Left lung (tissue), 10 donors: Measurements from ENCODE around the gene SPDYC. TPM values are rescaled to one million over a fixed set of nuclear protein-coding genes. Genes with fewer than 3 reads are reported as not detected.
A peak's percentile ranks its signal among the peaks of the same experiment; 100 is the strongest.

ENCODE experiments used
- ATAC-seq: fragments of 200-7000 bp; cut with Tn5 transposase; one replicate; pipeline ENCODE4 v1.9.1; 2020; ENCODE audit warnings: moderate library complexity
- DNase-seq, 4 donors: peaks; one replicate each; pipeline ENCODE4 v3.0.0-alpha.2; 2013 to 2020
- H3K27ac ChIP-seq, 2 donors: fragments of 200-600 bp; sonication (generic) in 1 of 2; one replicate each; pipeline versions ENCODE4 v1.5.0 to v1.8.0; 2020 to 2021
- H3K27me3 ChIP-seq, 2 donors: fragments of 200-600 bp; sonication (generic) in 1 of 2; one replicate each; pipeline versions ENCODE4 v1.5.0 to v1.8.0; 2020 to 2021
- H3K36me3 ChIP-seq, 2 donors: fragments of 200-600 bp; sonication (generic) in 1 of 2; one replicate each; pipeline versions ENCODE4 v1.5.0 to v1.8.0; 2020 to 2021
- H3K4me1 ChIP-seq, 2 donors: fragments of 200-600 bp; one replicate each; pipeline ENCODE4 v1.8.0; 2021
- H3K4me3 ChIP-seq, 2 donors: fragments of 200-600 bp; sonication (generic) in 1 of 2; one replicate each; pipeline versions ENCODE4 v1.5.0 to v1.8.0; 2020 to 2021; ENCODE audit warnings: mild to moderate bottlenecking in 1 of 2
- H3K9me3 ChIP-seq, 2 donors: fragments of 200-600 bp; sonication (generic) in 1 of 2; one replicate each; pipeline versions ENCODE4 v1.5.0 to v1.8.0; 2020 to 2021
- CTCF ChIP-seq, 2 donors: fragments of 200-600 bp; sonication (generic) in 1 of 2; IDR thresholded peaks; one replicate each; pipeline versions ENCODE4 v1.5.0 to v1.8.0; 2021; ENCODE audit warnings: antibody characterized with exemption in 2 of 2
- intact Hi-C, 2 donors: fragments of 100-400 bp; cut with DNase I; formaldehyde crosslinking; loops; one replicate each; pipeline versions ENCODE4 v1.11.2 to v1.14.2; 2022
- polyA plus RNA-seq, 6 donors: library from polyadenylated mRNA; unstranded; fragments of 120-200 nt; gene quantifications; one replicate each; pipeline ENCODE4 v1.2.1, GENCODE V29; 2013; ENCODE audit not compliant: insufficient read length in 6 of 6
- total RNA-seq, 2 donors: library from RNA; stranded (reverse); fragmentation: NEBNext Ultra II Directional; extraction: Animal tissue kit (Norgen Biotek cat#: 25700); gene quantifications; one replicate each; pipeline ENCODE4 v1.2.1, GENCODE V29; 2021
- donor health status: DM: no; HTN: yes; CAD: no.
- donor health status: DM: no; HTN: no; CAD: no.

SPDYC gene
- total and polyA plus RNA-seq, 8 donors: not detected

DNA sequence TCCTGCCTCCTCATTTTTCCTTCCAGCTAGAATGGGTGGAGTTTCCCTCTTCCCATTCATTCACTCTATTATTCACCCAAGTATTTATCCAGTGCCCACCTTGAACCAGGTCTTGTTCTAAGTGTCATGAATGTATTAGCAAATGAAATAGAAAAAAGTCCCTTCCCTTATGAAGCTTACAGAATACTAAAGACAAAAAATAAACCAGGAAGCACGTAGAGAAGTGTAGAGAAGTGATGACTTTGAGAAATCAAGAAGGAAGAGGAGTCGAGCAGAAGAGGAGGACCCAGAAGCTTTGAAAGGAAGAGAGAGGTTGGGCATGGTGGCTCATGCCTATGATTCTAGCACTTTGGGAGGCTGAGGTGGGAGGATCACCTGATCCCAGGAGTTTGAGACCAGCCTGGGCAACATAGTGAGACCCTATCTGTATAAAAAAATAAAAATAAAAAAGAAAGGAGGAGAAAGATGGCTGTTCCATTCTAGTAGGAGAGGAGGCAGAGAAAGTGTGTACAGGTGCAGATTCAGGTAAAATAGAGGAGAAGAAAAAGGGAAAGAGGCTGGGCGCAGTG lies 18.6 kb upstream of the SPDYC start:
- intact Hi-C loops: no loop called here
- Histone ChIP-seq H3K27ac (peak overlapping the region; percentile 71 to 85), H3K4me3 (no peak overlapping the region), H3K36me3 (no peaks in the 10 kb centered on the region), H3K9me3 (no peaks in the 10 kb centered on the region), H3K27me3 (no peaks in the 10 kb centered on the region), H3K4me1 (peaks cover 14 to 28% of the 10 kb centered on the region in 2 donors)
- no peak for TF ChIP-seq CTCF (IDR thresholded peaks at IDR 0.05)
- DNase-seq (no peak), ATAC-seq (no peak)

DNA sequence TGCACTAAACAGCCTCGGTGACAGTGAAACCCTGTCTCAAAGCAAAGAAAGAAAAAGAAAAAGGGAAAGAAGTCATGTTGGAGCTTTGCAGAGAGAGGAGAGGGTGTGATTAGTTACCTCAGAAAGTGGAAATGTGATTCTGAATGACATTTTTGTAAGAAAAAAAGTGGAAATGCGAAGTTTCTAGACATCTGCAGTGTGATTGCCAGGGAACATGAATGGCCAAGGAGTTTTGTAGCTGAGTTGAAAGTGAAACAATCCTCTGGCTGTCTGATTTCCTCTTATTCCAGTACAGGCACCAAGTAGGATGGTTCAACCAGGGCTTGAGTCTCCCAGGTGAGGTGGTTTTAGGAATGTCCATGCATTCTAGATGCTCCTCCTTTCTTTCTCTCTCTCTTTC lies 17.9 kb upstream of the SPDYC start:
- no peak for TF ChIP-seq CTCF (IDR thresholded peaks at IDR 0.05)
- Histone ChIP-seq H3K4me1 (peaks cover 14 to 28% of the 10 kb centered on the region in 2 donors), H3K27me3 (no peaks in the 10 kb centered on the region), H3K9me3 (no peaks in the 10 kb centered on the region), H3K36me3 (no peaks in the 10 kb centered on the region), H3K27ac (peak overlapping the region in 1 of 2 donors; percentile 85), H3K4me3 (no peak overlapping the region)
- ATAC-seq: no peak
- intact Hi-C loops: no loop called here
- no peak for DNase-seq

DNA sequence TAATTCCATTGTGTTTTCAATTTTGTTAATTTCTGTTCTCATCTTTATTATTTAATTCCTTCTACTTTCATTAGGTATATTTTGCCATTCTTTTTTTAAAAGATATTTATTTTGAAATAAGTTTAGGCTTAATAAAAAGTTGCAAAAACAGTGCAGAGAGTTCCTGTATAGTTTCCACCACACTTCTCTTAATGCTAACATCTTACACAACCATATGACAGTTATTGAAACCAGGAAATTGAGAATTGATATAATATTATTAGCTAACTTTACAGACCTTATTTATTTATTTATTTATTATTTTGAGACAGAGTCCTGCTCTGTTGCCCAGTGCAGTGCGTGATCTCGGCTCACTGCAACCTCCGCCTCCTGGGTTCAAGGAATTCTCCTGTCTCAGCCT lies 13.8 kb upstream of the SPDYC start:
- no peaks in the 10 kb centered on the region for H3K27me3 ChIP-seq
- DNase-seq (no peak), ATAC-seq (no peak)
- peaks cover 0 to 7% of the 10 kb centered on the region in 2 donors for H3K4me1 ChIP-seq
- H3K36me3 ChIP-seq: no peaks in the 10 kb centered on the region
- intact Hi-C loops: no loop called here
- H3K9me3 ChIP-seq: no peaks in the 10 kb centered on the region
- no peak overlapping the region for H3K4me3 ChIP-seq
- no peak overlapping the region for H3K27ac ChIP-seq
- TF ChIP-seq CTCF (IDR thresholded peaks at IDR 0.05): no peak

- Histone ChIP-seq H3K36me3 (no peaks in the 10 kb centered on the region), H3K4me1 (peaks cover 0 to under 1% of the 10 kb centered on the region in 2 donors), H3K27me3 (no peaks in the 10 kb centered on the region), H3K4me3 (no peak overlapping the region), H3K9me3 (no peaks in the 10 kb centered on the region), H3K27ac (no peak overlapping the region)
- intact Hi-C loops: no loop called here
- ATAC-seq: no peak
- DNase-seq: no peak
- TF ChIP-seq CTCF (IDR thresholded peaks at IDR 0.05): no peak
These were observed 13.1 kb upstream of the SPDYC start for GRCh38 chr11:65156926-65157325.

- H3K27me3 ChIP-seq: no peaks in the 10 kb centered on the region
- no peaks in the 10 kb centered on the region for H3K9me3 ChIP-seq
- H3K27ac ChIP-seq: no peak overlapping the region
- no peak for ATAC-seq
- H3K4me1 ChIP-seq: no peaks in the 10 kb centered on the region
- intact Hi-C loops: no loop called here
- H3K36me3 ChIP-seq: no peaks in the 10 kb centered on the region
- no peak overlapping the region for H3K4me3 ChIP-seq
- DNase-seq: no peak
- no peak for TF ChIP-seq CTCF (IDR thresholded peaks at IDR 0.05)
These were observed 12.7 kb upstream of the SPDYC start for GRCh38 chr11:65157336-65157735.
